HG03457 (cell line): ENCODE results near the gene GPC4.
"Not testable (repeated sequence)": the region's sequence is repeated elsewhere in the genome, so short reads cannot be mapped to it uniquely, and the experiment has no call there.

Source experiments
- ATAC-seq: cut with Tn5 transposase; IDR thresholded peaks from one replicate; pipeline ENCODE4 v1.9.1; 2021; ENCODE audit warnings: moderate number of reproducible peaks; ENCODE audit not compliant: unreplicated experiment

GPC4 gene

DNA sequence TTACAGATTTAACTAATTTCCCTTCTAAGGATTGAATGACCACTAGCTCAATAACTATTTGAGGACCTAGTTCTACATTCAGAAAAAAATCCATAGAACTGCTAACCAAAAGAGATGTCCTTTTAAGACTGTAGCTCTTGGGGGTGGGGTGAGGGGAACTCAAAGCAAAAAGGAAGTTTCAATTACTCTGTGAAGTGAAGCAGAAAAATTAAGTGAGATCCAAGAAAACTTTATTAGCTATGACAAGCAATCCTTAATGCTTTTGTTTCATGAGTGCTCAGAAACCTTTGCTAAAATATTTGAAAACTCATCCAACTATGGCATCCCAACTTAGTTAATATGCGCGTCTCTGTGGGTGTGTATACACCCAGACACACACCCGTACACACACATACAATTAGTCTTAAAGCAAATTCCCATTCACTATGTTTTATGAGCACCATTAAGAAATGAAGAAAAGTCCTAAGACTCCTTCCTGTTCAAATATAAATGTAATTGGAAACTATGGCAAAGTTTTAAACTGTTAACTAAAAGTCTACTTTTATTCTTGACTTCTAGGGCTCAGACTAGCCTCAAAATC is 44.5 kb downstream of the GPC4 start:
- ATAC-seq, result no peak

DNA sequence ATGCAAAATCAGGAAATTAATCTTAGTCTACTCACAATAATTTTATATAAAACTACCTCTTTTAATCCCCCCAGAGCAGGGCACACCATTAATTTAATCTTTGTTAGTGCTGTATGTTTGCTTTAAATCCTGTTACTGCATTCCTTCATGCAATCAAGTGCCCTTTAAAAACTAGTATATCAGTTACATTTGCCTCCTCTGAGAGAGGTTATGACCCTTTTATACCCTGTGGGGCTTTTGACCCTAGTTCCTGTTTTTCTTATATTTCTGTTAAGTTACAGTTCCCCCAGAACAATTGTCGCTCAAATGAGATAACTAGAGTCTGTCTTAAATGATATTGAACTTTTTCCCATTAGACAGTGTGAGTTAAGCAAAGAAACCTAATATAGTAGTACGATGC is 46.2 kb downstream of the GPC4 start:
- no peak for ATAC-seq

DNA sequence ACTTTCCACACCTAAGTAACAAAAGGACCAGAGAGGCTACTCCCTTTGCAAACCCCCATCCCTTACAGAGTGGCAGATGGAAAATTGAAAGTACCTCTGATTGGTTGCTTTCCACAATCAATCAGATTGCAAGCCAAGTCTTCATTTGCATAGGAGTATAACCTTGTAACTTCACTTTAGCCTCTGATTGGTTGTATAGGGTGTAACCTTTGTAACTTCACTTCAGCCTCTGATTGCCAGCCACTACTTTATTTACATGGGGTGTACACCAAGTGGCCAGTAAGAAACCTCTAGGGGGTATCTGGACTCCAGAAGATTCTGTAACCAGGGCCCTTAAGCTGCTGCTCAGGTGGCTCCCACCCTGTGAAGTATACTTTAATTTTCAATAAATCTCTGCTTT is 48.6 kb downstream of the GPC4 start:
- no peak for ATAC-seq

DNA sequence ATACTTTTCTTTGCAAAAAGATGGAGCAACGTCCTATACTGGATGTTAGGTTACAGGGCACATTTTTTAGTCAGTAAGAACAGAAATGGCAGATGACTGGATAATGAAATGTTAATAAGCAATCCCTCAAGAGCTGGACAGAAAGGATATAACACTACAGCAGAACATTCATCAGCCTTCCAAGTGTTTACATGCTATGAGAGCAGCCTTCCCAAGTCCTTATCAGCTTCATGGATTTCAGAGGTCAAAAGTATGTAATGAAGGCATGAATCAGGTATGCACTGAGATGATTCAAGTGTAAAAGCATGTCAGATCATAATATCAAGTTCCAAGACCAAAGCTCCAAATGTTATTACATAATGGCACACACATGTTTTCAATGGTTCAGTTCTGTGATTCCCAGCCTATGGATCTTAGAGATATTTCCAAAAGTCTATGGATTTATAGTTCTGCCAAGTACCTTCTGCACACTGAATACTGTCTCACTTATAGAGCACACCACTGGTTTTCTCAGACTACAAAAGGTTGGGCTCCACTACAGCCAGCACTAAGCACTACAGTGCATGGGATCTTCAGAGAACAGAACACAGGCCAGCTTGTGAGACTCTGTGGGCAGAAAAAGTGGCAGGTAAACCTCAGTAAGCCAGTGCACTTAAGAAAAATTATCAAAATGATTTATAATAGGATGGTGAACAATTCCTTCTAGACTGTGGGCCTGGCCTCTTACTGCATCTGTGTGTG is 49.2 kb downstream of the GPC4 start:
- ATAC-seq, result no peak

DNA sequence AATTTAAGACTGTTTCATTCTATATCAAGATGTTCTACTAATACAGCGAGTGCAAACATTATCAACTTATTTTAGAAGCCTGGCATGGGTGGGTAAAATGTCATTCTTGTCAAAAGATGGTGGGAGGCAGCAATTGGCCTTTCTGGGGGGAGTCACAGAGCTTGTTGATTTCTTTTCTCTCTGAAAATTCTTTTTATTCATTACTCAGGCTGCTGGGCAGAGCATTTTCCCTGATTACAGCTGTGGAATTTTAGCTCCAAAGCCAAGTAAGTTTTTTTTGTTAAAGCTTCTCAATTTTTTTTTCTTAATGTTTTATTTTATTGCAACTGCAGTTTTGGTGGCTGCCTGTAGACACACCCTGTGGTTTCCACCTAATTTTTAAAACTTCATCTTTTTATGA is 50.4 kb downstream of the GPC4 start:
- no peak for ATAC-seq

DNA sequence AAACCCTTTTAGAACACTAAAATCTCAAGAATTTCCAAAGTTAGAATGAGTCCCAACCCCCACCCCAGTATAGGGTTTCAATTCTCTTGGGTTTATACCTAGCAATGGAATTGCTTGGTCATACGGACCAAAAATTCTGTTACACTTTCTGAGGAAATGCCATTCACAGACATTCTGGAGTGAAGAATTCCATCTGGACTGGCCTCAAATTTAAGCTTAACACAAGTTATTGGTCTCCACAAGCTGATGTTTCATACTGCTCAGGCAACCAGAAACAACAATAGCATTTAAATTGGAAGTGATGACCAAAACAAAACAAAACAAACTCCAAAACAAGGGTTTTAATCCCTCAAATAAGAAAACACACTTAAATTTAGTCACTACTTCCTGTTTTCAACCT is 51.1 kb downstream of the GPC4 start:
- no peak for ATAC-seq

DNA sequence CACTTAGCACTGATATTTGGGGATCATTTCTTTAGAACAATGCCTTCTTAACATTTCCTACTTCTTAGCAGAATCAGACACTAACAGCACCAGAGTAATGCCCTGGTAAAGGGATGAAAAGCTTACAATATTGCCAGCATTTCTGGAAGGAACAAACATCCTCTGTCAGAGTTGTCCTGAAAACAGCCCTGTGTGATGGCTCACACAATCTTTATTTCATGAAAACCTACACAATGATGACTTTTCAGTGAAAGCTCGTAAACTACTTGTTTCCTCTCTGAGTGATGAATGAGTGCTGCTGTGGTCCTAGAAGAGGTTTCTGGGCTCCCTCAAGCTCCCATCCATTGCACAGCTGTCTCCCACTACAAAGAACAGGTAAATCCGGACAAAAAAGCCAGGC is 52.8 kb downstream of the GPC4 start:
- no peak for ATAC-seq

DNA sequence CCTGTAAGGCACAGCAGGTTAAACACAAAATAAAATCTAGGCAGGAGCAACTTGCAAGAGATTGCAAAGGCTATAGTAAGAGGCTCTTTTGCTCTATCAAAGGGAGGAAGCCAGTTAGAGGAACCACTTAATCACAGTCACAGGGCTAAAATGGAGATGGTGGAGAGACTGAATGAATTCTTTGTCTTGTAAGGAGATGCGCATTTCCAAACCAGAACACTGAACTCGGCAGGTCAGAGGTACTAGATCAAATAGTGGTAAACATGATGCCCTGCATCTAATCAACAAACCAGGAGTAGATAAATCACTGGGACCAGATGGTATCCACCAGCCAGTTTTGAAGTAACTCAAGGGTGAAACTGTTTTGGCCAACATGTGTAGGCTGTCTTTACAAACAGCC is 55.8 kb downstream of the GPC4 start:
- ATAC-seq, result no peak

DNA sequence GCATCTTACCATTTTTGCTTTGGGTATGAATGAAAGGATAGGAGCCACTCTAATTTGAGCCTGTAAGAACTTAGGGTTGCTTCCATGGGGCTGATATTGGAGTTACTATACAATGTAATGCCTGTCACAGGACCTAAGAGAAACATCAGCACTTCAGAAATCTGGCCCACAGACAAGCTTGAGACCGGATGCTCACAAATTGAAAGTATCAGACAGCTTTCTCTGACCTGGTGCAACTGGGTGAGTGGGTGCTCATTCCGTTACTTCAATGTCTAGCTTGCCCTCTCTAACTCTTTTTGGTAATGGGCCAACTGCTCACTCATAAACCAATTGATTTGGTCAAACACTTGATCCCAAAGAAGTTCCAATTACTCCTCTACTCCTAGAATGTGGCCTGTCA is 62.1 kb downstream of the GPC4 start:
- ATAC-seq, result no peak

DNA sequence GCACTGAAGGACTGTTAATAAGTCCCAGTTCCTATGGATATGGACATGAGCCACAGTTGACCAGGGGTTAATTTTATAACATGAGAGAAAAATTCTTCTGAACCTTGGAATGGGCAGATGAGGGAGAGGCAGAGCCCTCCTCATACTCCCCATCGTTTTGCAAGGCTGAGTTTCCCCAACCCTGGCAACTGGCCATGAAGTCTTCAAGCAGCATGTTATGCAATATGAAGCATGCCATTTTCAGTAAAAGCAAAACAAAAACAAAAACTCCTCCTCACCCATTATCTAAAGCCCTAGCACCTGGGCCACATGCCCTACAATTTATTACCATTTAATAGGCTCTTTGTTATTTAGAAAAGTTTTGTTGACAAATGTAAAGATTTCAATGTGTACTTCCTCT is 64.5 kb downstream of the GPC4 start:
- ATAC-seq, result no peak

DNA sequence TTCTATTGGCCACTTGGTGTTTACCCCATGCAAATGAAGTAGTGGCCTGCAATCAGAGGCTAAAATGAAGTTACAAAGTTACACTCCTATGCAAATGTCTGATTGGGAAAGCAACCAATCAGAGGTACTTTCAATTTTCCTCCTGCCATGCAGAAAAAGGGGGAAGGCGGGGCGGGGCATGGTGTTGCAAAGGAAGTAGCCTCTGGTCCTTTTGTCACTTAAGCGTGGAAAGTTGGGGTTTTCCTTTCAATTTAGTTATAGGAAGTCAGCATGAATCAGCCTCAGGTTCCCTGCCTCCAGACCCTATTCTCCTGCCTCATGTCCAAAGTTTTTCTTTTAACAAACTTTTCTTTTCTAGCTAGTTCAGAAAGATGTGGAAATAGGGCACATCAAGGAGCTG is 69.3 kb downstream of the GPC4 start:
- no peak for ATAC-seq

DNA sequence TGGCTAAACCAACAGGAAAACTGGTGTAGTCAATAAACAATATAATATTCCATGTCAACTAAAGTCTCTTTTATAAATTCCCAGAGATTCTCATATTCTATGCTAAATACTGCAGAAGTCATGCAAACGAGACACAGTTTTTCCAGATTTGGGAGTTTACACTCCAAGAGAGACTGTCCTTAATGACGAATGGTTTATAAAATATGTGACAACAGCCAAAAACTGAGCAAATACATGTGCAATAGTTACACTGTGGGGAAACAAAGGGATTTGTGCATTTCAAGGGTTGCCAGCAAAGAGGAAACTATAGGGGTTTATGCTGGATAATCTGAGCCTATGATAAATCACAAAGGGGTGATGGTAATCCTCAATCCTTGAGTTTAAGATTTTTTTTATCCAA is 75.7 kb downstream of the GPC4 start:
- no peak for ATAC-seq

DNA sequence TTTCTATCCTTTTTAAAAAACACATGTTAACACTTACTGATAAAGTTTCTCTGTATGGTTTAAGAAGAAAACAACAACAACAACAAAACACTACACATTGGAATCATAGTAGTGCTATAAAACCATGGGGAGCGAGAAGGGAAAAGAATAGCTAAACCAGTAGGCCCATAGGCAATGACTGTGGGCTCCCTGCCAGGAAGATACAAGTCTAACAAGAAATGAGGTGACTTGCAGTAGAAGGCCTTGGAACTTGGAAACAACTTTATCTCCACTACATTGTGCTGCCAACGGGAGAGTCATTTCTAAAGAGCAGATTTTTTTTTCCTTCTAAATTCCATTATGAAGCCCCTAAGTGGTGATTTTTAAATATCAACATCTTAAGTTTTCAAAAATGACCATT is 78.0 kb downstream of the GPC4 start:
- no peak for ATAC-seq

DNA sequence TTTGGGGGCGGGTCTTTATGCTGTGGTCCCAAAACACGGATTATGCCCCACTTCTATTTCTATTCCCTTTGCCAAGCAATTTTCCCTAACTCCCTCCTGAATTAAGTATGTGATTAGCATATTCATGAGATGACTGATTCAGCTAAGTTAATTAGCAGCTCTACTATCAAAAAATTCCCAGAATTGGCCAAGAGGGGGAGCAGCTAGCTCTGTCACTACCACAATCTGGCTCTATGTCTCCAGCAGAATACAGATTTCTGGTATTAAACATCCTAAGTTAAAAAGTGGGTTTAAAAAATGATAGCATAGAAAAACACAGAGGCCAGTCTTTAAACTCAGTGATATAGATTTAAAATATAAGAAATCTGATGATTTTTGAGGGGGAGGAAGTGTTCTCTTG is 80.3 kb downstream of the GPC4 start:
- ATAC-seq, result no peak

DNA sequence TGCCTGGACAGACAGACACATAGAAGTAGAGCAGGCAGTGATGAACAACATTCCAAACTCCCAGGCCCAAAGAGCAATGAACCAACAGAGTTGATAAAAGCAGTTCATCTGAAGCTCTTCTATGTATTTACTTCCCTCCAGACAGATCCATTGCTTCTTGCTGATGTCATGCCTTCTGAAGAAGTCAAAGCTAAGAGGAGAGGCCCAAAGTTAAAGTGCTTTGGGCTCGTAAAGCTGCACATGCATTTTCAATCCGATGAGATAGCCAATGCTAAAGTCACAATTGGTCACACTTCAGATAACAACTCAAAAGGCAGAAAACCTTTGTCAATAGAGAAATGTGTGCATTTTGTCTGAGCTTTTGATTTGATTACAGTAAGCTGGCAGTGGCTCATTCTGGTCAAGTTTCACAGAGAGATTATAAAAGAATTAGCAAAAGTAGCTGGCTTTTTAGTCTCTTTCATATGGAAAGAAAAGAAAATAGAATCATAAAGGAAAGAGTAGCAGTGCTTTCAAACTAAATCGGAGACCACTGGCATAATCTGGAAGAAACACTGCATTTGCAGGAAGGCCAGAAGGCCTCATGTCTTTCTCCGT is 82.0 kb downstream of the GPC4 start:
- ATAC-seq, result no peak

DNA sequence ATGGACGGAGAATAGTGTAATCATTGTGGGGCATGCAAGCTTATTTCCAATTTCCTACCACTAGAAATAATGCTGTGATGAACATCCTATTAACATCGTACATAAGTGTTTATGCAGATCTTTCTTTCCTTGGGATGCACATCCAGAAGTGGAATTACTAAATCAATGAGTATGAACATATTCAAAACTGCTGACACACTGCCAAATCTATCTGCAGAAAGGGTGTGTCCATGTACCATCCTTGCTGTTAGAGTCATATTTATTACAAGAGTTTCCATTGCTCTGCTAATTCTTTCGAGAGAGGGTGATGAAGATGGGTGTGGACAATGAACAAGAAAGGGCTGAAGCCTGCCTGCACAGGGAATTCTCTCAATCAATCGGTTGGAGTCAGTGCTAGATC is 82.6 kb downstream of the GPC4 start:
- ATAC-seq, result no peak

DNA sequence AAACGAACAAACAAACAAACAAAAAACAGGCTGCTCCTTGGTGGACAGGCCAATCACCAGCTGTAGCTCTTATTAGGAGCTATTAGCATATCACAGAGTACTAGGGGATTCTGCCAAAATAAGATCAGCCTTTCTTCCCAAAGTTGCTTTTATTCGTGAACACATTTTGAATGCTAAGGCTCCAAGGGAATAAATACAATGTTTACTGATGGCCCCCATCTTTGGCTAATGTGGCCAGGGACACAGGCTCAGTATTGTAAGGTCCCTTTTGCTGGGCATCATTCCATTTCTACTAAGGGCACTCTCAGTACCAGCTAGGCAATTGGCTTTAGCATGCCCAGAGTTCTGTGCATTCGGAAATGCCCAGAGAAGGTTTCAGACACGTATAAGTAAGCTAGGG is 84.3 kb downstream of the GPC4 start:
- no peak for ATAC-seq

DNA sequence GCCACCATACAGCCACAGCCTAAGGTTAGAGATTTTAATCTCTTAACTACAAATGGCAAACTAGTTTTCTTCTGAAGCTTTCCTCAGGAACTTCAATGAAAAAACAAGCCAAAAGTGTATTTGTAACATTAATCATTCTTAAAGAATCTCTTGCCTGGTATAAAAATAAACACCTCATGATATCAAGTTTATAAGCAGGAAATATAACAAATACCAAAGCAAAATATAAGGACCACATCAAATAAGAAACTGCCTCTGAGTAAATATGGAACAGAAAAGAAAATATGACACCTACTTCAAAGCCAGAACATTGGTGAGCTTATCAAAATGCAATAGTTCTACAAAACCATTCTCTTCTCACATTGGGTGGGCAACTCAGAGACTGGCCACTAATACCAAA is 89.9 kb downstream of the GPC4 start:
- ATAC-seq, result no peak

DNA sequence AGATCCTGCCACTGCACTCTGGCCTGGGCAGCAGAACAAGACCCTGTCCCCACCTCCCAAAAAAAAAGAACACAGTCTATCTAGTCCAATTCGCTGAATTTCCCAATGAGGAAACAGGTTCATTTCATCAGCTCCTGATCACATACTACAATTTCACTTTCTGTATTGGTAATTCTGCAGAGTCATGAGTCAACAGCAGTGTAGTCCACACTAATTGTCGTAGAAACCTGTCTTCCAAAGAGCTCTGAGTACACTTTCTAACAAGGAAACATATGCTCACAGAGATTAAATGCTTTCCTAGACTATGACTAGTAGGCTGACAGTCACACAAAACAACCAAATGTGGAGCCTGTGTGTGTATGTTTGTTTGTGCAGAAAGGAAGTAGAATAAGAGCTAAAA is 91.9 kb downstream of the GPC4 start:
- ATAC-seq, result no peak

DNA sequence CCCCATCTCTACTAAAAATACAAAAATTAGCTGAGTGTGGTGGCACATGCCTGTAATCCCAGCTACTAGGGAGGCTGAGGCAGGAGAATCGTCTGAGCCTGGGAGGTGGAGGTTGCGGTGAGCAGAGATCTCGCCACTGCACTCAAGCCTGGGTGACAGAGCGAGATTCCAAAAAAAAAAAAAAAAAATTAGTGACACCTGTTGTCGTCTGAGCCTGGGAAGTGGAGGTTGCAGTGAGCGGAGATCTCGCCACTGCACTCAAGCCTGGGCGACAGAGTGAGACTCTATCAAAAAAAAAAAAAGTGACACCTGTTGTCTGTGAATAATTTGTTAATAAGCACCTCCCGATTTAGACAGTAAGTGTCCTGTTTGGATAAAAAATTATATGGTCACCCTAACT is 93.0 kb downstream of the GPC4 start:
- ATAC-seq, result not testable (repeated sequence)

DNA sequence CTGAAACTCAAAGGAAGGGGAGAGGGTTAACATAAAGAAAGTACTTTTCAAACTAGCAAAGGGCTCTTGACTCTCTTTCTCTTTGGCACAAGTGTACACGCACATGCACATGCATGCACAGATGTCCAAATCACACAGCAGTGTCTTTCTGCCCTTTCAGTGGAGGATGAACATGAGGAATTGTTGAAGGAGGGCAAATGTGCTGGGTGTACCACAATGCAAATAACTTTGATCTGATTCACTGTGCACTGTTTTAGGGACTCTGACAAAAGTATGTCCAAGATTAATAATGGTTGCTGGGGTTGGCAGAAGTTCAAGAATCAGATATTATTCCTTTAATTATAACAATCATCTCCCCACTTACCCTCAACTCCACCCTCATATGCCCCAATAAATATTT is 93.8 kb downstream of the GPC4 start:
- no peak for ATAC-seq

DNA sequence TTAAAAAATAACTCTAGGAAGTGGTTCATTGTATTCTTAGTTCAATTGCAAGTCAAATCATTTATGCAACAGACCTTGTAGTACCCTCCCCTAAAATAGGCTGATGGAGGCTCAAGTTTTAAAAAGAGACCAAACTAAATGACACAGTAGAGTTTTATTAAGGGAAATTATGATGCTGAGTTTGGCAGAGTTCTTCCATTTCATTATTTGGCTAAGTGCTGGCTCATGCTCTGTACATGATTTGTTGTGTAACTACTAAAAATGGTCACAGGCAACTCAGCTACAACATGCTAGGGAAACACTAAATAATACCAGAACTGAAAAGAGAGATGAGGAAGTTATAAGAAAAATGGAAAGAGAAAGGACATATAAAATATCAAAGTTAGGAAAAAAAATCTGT is 101.0 kb downstream of the GPC4 start:
- no peak for ATAC-seq

DNA sequence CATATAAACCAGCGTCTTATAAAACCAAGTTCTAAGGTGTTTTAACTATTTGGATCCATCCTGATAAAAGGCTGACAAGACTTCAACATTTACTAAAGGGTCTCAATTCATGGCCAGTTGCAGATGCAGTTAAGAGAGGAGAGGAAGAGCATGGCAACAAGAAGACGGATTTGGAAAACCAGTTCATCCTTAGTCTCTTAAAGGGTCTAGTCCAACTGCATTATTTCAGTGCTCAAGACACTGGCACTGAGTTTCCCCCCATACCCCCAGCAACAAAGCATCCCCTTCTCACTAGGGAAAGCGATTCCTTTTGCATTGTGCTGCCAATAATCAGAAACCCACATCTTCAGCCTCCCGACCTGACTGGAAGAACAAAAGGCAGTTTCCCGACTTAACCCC is 106.8 kb downstream of the GPC4 start:
- ATAC-seq, result no peak
